Fibroblast of lung (primary cell): ENCODE results near the gene ANXA4.

Source experiments
- EZH2 ChIP-seq: IDR thresholded peaks from 2 replicates; pipeline ENCODE4 v1.5.1; 2012; ENCODE audit warnings: low read length, control low read depth, mild to moderate bottlenecking; ENCODE audit errors: missing control alignments
- TF ChIP-seq, protein P1 (sequence below), 2 donors: IDR thresholded peaks in 1 of 2; conservative IDR thresholded peaks in 1 of 2; 1 replicate in 1 of 2; 2 replicates in 1 of 2; pipeline ENCODE4 v1.5.1; 2011 to 2012; ENCODE audit warnings: low read length in 2 of 2, control low read depth in 1 of 2, inconsistent platforms in 1 of 2, low read depth in 1 of 2, mild to moderate bottlenecking in 1 of 2

DNA sequence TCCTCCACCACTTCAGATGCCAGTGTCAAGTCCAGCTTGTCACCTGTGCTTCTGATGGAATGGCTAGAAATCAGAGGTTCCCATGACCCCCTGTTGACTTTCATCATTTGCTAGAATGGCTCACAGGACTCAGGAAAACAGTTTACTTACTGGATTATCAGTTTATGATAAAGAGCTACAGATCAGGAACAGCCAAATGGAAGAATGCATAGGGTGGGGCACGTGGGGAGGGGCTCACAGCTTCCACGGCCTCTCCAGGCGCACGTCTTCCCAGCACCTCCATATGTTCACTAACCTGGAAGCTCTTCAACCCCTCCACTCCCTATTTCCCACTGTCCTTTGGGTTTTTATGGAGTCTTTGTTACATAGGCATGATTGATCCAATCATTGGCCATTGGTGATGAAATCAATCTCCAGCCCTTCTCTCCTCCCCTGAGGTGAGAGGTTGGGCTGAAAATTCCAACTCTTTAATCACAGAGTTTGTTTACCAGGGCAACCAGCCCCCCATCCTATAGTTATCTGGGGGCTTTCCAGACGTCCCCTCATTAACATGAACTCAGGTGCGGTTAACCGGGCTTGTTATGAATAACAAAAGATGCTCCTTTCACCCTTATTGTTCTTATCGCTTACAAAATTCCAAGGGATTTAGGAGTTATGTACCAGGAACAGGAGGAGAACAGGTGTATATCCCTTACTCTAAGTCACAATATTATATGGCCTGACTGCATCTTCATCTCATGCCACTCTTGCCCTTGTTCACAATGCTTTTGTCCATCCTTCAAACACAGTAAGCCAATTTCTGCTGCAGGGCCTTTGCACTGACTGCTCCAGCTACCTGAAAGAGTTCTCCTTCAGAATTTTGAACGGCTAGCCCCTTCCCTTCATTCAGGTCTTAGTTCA is 35.2 kb downstream of the ANXA4 start:
- TF ChIP-seq, protein P1, sequence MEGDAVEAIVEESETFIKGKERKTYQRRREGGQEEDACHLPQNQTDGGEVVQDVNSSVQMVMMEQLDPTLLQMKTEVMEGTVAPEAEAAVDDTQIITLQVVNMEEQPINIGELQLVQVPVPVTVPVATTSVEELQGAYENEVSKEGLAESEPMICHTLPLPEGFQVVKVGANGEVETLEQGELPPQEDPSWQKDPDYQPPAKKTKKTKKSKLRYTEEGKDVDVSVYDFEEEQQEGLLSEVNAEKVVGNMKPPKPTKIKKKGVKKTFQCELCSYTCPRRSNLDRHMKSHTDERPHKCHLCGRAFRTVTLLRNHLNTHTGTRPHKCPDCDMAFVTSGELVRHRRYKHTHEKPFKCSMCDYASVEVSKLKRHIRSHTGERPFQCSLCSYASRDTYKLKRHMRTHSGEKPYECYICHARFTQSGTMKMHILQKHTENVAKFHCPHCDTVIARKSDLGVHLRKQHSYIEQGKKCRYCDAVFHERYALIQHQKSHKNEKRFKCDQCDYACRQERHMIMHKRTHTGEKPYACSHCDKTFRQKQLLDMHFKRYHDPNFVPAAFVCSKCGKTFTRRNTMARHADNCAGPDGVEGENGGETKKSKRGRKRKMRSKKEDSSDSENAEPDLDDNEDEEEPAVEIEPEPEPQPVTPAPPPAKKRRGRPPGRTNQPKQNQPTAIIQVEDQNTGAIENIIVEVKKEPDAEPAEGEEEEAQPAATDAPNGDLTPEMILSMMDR (conservative IDR thresholded peaks at IDR 0.05 in 1 of 2, IDR thresholded peaks at IDR 0.05 in 1 of 2; ENCODE audit: low read depth in 1 of 2, low read length in 2 of 2): no peak
- no peak for TF ChIP-seq EZH2
